ENCODE measurements around the gene ADAM12. TPM values are rescaled to one million over a fixed set of nuclear protein-coding genes. Genes with fewer than 3 reads are reported as not detected.

Gene ADAM12
- total and polyA plus RNA-seq, 2 of the 13 experiments (the other 11 are each of a cell fraction or from before 2014, with no cell fraction given): not detected

DNA sequence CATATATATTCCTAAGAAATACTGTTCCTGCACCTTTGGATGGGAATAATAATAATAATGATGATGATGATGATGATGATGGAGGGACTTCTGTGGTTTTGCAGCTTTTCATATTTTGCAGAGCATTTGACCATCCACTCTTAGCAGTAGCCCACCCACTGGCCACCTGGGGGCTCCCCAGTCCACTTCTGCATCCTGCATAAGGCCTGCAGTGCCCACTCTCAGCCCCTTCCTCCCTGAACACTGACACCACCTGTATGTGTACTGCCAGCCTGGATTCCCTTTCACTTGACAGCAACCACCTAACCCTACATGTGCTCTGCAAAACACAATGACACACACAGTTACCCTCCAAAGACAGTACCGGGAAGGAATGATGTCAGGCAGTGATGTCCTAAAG lies 131.4 kb downstream of the ADAM12 start:
- TF ChIP-seq YEATS2 (CRISPR knock-in tag; IDR thresholded peaks at IDR 0.05; ENCODE audit: borderline replicate concordance): no peak
- TF ChIP-seq, protein P1, sequence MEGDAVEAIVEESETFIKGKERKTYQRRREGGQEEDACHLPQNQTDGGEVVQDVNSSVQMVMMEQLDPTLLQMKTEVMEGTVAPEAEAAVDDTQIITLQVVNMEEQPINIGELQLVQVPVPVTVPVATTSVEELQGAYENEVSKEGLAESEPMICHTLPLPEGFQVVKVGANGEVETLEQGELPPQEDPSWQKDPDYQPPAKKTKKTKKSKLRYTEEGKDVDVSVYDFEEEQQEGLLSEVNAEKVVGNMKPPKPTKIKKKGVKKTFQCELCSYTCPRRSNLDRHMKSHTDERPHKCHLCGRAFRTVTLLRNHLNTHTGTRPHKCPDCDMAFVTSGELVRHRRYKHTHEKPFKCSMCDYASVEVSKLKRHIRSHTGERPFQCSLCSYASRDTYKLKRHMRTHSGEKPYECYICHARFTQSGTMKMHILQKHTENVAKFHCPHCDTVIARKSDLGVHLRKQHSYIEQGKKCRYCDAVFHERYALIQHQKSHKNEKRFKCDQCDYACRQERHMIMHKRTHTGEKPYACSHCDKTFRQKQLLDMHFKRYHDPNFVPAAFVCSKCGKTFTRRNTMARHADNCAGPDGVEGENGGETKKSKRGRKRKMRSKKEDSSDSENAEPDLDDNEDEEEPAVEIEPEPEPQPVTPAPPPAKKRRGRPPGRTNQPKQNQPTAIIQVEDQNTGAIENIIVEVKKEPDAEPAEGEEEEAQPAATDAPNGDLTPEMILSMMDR (CRISPR knock-in tag; IDR thresholded peaks at IDR 0.05): 0 out of 2 replicates have a peak, but pooled peaks have one; percentile 17
- 0 out of 2 replicates have a peak, but pooled peaks have one; percentile 23 for TF ChIP-seq STAG1 (CRISPR knock-in tag; IDR thresholded peaks at IDR 0.05)
- no peak for TF ChIP-seq RFX5 (IDR thresholded peaks at IDR 0.05; ENCODE audit: low read depth, low read length)
- no peak for TF ChIP-seq ZNF788 (CRISPR knock-in tag; IDR thresholded peaks at IDR 0.05; ENCODE audit: borderline replicate concordance)
- no peak for TF ChIP-seq SAFB2 (CRISPR knock-in tag; IDR thresholded peaks at IDR 0.05; ENCODE audit: borderline replicate concordance, low read depth)
- no peak for TF ChIP-seq NFRKB (IDR thresholded peaks at IDR 0.05)
- no peak for TF ChIP-seq PRMT3 (CRISPR knock-in tag; IDR thresholded peaks at IDR 0.05; ENCODE audit: borderline replicate concordance, low read depth)
- no peak for TF ChIP-seq ZNF567 (CRISPR knock-in tag; IDR thresholded peaks at IDR 0.05; ENCODE audit: borderline replicate concordance)
- no peak for TF ChIP-seq BHLHE40 (IDR thresholded peaks at IDR 0.05; ENCODE audit: low read length)
- TF ChIP-seq SP140L (CRISPR knock-in tag; IDR thresholded peaks at IDR 0.05; ENCODE audit: borderline replicate concordance): no peak
- no peak overlapping the region for H3K27ac ChIP-seq (ENCODE audit: extremely low read length, insufficient read depth, low read length)
- no peak overlapping the region for H2AFZ ChIP-seq (ENCODE audit: low read length)
- peaks cover 0 to 30% of the 10 kb centered on the region in 2 experiments for H3K27me3 ChIP-seq (ENCODE audit: control insufficient read depth in 1 of 2, insufficient read depth in 2 of 2, low read length in 2 of 2)
- no TSS peak for BruUV-seq (replicated peaks)
- H3K79me2 ChIP-seq (ENCODE audit: insufficient read depth, low read length): no peaks in the 10 kb centered on the region
- H3K4me1 ChIP-seq (ENCODE audit: insufficient read depth, low read length): no peaks in the 10 kb centered on the region
- no peaks in the 10 kb centered on the region for H4K20me1 ChIP-seq (ENCODE audit: insufficient read depth, low read length)
- ChIA-PET CTCF (ENCODE audit: low intra/inter-chr PET ratio, low total read pairs) (no interaction called here), POLR2A (no interaction called here)
- FAIRE-seq (no peak), DNase-seq (ENCODE audit: low spot score) (no peak), ATAC-seq (no peak)
- no peak overlapping the region for H3K4me2 ChIP-seq (ENCODE audit: low read depth, low read length)
- in situ Hi-C loops (cut with HindIII; ENCODE audit: extremely low pct_ligation_motif_present, low pct_unique_long_range_greater_than_20kb): no loop called here
- no peak overlapping the region for H3K9ac ChIP-seq (ENCODE audit: insufficient read depth, low read depth, low read length)
- no peak overlapping the region for H3K4me3 ChIP-seq (replicated peaks in 1 of 3; ENCODE audit: insufficient read depth in 1 of 3, low read depth in 2 of 3, low read length in 3 of 3)
- peaks cover 2% of the 10 kb centered on the region for H3K9me3 ChIP-seq (ENCODE audit: low read length)
- no peaks in the 10 kb centered on the region for H3K36me3 ChIP-seq (replicated peaks in 1 of 2; ENCODE audit: control insufficient read depth in 1 of 2, insufficient read depth in 2 of 2, low read length in 2 of 2)
- intact Hi-C loops (cut with micrococcal nuclease; ENCODE audit: unreplicated experiment): no loop called here
- WGBS (ENCODE audit: low lambda C conversion rate): 0% methylated on average over 1 of the region's 1 CpG
